AG09309 (cell line): ENCODE measurements around the gene FLT3LG.

Source experiments
- DNase-seq: peaks from one replicate; pipeline ENCODE4 v3.0.0-alpha.2; 2010; ENCODE audit warnings: low read depth
- H3K4me3 ChIP-seq: 2 replicates; pipeline ENCODE4 v1.5.1; 2011; ENCODE audit warnings: mild to moderate bottlenecking, low read depth, low read length, moderate library complexity; ENCODE audit not compliant: control insufficient read depth
- CTCF ChIP-seq: IDR thresholded peaks from 2 replicates; pipeline ENCODE4 v1.5.1; 2011; ENCODE audit warnings: mild to moderate bottlenecking, low read depth, low read length, inconsistent platforms; ENCODE audit not compliant: insufficient read depth, control insufficient read depth; ENCODE audit errors: missing control alignments

FLT3LG gene

GRCh38 chr19:49499030-49499670, 25.1 kb downstream of the FLT3LG start:
- H3K4me3 ChIP-seq: no peak overlapping the region
- DNase-seq: no peak
- TF ChIP-seq CTCF: no peak

- H3K4me3 ChIP-seq: no peak overlapping the region
- TF ChIP-seq CTCF: peak; percentile 70
- DNase-seq: peak; percentile 77
Measured at GRCh38 chr19:49502866-49503581, 29.0 kb downstream of the FLT3LG start.

GRCh38 chr19:49503582-49503962, 29.6 kb downstream of the FLT3LG start:
- no peak for DNase-seq
- TF ChIP-seq CTCF: no peak
- no peak overlapping the region for H3K4me3 ChIP-seq

GRCh38 chr19:49506575-49507105, 32.6 kb downstream of the FLT3LG start:
- DNase-seq: no peak
- H3K4me3 ChIP-seq: no peak overlapping the region
- TF ChIP-seq CTCF: peak; percentile 86

GRCh38 chr19:49507803-49508494, 33.9 kb downstream of the FLT3LG start:
- TF ChIP-seq CTCF: no peak
- no peak overlapping the region for H3K4me3 ChIP-seq
- DNase-seq: no peak

GRCh38 chr19:49512970-49513745, 39.1 kb downstream of the FLT3LG start:
- no peak for DNase-seq
- H3K4me3 ChIP-seq: peak overlapping the region; percentile 58
- no peak for TF ChIP-seq CTCF
